GM19328 (cell line): ENCODE results near the gene GRM8.

Source experiments
- ATAC-seq: cut with Tn5 transposase; IDR thresholded peaks from one replicate; pipeline ENCODE4 v1.9.1; 2021; ENCODE audit warnings: mild to moderate bottlenecking, moderate library complexity; ENCODE audit not compliant: unreplicated experiment

Gene GRM8

DNA sequence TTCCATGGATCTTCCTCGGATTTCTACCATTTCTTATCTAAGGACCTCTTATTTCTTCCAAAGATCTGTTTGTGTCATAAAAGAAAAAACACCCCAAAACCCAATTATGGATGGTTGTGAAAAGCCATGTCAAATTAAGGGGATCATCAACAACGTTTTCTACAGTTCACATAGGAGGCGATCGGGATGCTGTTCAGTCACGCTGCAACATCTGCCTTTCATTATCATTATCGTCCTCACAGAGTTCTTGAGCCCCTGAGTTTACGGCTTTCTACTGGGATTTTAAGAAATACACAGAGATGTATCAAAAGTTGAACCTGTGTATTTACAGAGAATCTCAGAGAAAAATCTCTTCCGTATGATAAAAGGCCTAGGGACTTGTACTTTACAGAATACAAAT is 101.4 kb downstream of the GRM8 start:
- ATAC-seq: no peak

DNA sequence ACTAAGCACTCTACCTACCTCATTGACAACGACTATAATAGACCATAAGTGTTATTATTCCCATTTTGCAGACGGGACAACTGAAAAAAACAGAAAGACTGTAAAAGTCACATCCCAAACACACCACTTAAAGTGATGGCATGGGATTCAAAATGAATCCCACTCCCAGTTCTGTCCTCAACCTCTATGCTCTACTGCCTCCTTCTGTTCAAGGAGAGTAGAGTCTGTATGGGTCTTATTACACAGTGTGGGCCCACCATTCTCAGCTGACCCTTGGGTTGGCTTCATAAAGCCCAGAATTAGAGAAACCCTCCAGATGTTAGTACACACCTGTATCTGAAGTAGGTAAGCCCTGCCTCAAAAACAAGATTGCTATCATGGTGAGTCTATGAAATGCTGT is 102.2 kb downstream of the GRM8 start:
- no peak for ATAC-seq

DNA sequence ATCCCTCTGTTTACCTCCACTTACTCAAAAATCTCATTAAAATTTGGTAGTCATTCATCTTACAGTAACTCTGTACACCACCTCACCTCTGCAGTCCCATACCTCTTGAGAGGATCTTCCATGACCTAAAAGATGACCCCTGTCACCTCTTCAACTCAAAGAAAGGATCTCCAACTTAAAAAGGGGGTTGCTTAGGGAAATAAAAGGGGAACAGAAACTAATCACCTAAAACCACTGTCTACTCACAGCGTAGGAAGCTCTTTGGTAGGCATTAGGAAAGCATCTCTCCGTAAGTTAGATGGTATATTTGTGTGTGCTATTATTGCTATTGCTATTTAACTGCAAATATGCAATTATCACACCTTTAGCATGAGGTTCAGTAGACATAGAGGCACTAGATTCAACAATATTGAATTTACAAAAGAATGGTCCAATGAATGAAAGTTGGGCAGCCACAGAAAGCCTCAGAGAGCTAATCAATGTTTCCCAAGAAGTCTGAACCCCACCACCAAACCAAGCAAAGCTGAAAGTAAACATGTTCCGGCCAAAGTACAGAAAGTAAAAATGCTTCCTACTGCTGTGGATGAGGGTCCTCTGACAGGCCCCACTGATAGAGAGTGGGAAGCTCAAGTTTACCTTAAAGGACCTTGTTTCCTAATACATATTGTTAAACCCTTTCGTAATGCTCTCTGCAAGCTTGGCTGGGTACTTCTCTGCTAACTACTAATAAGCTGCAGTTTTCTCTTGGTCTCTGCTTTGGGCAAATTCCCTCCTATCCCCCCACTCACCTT is 105.8 kb downstream of the GRM8 start:
- ATAC-seq: no peak

DNA sequence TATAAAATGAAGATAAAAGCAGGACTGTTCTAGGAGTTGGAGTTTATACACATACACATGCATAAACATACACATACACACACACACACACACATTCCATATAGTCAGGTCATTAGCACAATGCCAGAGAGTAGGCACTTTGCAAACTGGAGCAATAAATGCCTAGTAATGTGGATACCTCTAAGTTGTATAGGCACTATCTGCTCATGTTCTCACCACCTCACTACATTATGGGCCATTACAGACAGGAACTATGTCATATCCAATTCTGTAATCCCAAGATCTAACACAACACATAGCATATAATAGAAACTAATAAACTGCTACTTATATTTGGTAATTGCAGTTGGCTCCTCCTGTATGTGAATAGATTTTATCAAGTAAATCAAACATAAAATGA is 115.6 kb downstream of the GRM8 start:
- ATAC-seq: no peak

DNA sequence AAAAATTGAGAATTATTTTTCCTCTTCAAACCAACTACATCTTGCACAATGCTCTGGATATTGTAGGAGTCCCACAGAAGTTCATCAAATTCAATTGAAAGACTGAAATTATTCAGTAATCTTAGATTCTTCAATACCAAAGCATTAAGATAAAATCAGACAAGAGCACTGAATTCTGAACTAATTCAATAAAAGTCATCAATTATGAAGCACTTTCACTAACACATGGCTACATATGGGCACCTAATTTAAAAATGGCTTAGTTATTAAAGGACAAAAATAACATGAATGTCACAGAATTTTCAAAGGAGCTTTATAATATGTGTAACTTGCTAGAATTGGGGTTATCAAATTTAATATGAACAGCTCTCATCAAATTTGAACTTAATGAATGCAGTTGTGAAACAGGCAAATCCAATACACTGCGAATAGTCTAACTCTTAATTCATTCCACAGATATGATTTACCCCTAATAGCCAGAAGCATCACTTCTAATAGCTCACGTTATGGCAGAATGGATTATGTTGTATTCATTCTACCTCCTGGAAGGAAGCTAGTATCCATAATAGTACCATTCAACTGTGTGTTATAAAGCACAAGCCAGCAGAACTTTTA is 116.8 kb downstream of the GRM8 start:
- ATAC-seq: no peak

DNA sequence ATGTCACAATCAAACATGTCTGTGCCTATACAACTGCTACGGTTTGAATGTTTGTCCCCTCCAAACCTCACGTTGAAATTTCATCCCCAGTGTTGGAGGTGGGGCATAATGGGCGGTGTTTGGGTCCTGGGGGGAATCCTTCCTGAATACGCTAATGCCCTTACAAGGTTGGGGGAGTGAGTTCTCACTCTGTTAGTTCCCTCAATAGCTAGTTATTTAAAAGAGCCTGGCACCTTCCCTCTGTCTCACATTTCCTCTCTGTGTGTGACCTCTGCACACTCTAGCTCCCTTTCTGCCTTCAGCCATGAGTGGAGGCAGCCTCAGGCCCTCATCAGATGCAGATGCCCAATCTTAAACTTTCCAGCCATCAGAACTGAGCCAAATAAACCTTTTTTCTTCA is 129.5 kb downstream of the GRM8 start:
- ATAC-seq: no peak

DNA sequence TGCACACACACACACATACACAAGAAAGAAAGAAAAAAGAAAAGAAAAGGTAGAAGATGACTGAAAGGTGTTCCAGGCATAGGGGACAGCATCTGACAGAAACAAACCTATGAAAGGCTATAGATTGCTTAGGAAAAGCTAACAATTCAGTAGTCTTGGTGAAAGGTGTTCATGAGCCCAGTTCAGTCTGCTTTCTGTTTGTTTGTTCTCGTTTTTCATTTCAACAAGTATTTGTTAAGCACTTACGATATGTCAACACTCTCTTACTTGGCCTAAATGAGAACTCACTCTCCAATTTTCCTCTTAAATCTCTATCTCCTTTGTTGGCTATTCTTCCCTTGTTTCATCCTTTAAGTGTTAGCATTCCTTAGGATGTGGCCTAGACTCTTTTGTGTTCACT is 133.2 kb downstream of the GRM8 start:
- no peak for ATAC-seq

DNA sequence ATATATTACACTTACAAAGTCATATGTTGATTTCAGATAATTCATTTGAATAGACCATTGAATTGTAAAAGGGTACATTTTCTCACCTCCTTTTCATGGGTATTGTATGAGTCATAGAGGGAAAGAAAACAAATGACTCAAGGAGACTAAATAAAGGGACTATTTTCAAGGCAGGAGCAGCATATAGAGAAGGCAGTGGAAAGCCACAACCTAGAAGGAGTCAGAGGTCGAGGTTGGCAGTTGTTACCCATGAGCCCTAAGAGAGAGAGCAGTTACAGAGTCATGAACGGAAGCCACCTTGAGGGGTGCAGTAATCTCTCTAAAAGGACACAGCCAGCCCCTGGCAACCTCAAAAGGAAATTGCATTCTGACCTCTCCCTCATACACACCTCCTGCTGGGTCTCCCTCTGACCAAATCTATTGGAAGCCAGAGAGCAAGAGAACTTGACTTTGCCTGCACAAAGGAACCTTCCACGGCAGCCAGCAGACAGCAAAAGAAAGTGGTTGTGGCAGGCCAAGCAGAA is 137.9 kb downstream of the GRM8 start:
- ATAC-seq: no peak

DNA sequence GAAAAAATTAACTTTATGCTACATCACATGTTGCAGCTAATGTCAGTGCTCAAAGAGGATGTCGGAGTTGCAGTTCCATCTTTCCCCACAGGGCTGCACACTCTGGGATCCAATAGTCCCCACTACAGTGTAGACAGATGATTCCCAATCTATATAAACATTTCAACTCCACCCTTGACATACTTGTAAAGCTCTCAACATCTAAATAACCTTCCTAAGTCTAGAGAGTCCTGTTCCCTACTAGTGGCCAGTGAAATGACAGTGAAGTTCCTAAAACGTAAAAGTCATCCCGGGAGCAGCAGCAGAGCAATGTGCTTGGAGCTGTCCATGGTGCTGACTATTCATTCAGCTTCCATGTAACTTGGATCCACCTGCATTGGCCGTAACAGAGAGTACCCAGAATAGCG is 145.1 kb downstream of the GRM8 start:
- ATAC-seq: peak; percentile 92

DNA sequence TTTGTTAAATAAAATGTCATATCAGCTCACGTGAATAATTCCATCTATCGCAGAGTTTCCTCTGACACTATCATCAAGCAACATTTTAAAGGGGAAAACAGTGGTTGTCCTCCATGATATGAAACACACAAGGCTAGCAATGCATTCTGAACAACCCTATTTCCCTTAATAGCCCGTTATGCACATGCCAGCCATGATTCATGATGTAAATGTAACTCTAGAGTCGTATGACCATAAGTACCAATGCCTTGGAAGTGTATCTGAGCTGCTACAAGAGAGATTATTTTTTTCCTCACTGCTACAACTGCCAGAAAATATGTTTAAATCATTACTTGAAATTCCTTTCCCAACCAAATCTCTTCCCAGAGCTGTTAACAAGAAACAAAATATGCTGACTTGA is 159.4 kb downstream of the GRM8 start:
- ATAC-seq: no peak

DNA sequence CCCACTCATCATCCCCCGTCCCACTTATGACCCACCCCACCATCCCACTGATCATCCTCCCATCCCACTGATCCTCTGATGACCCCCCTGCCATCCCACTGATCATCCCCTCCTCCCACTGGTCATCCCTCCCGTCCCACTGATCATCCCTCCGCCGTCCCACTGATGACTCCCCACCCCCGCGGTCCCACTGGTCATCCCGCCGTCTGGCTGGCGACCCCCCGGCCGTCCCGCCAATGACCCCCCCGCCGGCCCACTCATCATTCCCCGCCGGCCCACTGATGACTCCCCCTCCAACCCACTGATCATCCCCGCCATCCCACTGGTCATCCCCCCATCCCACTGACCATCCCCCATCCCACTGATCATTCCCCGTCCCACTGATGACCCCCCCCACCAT is 161.1 kb downstream of the GRM8 start:
- ATAC-seq: no peak

DNA sequence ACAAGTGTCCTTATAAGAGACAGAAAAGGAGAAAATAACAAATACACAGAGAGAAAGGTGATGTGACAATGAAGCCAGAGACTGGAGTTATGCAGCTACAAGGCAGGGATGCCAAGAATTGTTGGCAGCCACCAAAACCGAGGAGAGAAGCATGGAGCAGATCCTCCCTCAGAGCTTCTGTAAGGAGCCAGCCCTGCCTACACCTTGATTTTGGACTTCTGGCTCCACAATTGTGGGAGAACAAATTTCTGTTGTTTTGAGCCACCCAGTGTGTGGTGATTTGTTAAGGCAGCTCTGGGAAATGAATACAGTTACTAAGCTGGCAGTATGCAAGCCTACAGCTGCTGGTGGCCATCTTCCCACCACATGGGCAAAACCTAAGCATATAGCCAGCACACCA is 163.6 kb downstream of the GRM8 start:
- ATAC-seq: no peak

DNA sequence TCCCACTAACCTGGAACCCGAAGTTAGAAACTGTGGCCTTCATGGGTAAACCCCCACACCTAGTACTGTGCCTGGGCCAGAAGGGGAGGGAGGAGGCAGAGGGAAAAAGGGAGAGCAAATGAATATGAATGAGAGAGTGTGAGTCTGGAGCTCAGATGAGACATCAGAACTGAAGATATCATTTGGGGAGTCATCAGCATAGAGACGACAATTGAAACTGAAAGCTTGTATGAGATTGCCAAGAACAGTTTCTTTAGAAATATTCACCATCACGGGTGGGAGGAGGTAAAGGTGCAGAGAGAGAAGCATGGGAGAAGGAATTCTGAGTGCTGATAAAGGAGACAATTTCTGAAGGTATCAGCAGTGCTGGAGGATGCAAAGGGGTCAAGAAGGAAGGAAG is 171.2 kb downstream of the GRM8 start:
- no peak for ATAC-seq

DNA sequence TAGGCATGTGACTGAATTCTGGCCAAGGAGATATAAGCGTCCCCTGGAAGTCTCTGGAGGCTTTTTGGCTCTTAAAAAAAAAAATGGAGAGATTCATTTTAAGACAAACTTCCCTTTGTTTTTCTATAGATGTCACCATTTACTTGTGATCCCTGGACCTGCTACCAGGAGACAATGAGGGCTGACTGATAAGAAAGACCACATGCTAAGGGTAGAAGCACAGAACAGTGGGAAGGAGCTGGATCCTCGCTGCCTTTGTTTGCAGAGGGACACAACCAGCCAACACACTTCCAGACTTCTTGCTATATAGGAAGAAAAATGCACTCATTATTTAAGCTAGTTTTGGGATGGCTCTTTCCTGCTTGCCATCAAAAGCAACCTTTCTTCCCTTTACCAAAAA is 172.2 kb downstream of the GRM8 start:
- ATAC-seq: no peak

DNA sequence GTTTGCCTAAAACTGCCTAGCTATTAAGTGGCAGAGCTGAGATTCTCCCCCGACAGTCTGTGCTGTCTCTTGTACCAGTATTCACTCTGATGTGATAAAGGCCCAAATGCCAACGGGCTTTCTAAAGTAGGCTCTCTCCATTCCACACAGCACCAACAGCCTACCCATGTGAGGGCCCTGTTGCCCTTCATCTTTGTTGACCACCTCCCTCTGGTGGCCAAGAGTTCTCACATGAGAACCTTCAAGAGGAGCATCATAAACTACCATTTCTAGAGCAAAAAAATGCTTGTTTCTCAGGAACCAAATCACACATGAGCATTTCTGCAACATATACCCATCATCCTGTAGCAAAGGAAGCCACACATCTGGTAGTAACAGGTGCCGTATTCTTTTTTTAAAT is 185.8 kb downstream of the GRM8 start:
- ATAC-seq: no peak

DNA sequence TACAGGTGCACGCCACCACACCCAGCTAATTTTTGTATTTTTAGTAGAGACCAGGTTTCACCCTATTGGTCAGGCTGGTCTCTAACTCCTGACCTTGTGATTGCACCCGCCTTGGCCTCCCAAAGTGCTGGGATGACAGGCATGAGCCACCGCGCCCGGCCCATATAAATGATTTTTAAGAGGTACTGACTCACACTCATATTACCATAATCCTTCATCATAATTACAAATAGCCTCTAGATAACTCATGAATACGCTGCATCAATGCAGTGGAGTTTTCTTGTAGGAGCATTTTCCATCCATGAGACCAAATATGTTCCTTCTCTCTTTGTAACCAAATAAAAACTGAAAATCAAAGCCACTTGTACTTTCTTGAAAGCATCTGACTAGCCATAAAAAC is 193.3 kb downstream of the GRM8 start:
- no peak for ATAC-seq

DNA sequence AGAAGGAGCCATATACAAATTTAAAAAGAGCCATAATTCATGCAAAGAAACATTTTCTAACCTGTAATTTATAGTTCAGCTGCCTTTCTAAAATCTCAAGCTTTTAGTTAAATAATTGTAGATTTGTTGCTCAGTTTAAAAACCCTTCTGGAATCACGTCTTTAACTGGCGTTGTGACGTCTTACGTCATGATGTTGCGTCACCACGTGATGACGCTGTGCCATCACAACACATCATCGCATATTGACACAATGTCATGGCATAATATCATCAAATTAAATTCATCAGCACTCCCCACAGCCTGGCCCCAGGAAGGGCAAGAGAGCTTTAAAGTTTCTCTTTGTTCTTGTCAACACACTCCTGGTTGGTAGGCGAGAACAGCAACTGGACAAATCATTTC is 194.8 kb downstream of the GRM8 start:
- ATAC-seq: no peak

DNA sequence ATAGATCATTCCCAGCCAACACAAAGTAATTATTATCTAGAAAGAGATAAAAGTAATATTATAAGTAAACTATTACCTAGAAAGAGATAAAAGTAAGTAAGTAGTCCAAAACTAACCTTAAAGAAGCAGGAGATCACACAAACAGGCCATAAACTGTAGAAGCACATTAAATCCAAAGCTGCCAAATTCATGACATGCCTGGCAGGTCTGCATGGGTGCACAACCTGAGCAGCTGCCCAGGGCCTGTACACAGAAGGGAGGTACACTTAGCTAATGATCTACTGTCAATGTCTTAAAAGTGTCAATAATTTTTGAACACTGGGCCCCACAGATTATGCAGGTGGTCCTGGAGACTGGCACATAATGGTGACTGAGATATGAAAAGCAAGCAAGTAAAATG is 196.5 kb downstream of the GRM8 start:
- ATAC-seq: no peak

DNA sequence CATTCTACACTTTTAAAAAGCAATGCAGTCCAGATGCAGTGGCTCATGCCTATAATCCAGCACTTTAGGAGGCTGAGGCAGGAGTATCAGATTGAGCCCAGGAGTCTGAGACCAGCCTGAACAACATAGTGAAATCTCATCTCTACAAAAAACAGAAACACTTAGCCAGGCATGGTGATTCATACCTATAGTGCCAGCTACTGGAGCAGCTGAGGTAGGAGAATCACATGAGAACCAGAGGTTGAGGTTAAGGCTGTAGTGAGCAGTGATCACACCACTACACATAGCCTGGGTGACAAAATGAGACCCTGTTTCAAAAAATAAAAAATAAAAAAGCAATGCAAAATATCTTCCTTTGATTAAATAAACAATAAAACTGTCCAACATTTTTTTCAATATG is 205.2 kb downstream of the GRM8 start:
- ATAC-seq: no peak

DNA sequence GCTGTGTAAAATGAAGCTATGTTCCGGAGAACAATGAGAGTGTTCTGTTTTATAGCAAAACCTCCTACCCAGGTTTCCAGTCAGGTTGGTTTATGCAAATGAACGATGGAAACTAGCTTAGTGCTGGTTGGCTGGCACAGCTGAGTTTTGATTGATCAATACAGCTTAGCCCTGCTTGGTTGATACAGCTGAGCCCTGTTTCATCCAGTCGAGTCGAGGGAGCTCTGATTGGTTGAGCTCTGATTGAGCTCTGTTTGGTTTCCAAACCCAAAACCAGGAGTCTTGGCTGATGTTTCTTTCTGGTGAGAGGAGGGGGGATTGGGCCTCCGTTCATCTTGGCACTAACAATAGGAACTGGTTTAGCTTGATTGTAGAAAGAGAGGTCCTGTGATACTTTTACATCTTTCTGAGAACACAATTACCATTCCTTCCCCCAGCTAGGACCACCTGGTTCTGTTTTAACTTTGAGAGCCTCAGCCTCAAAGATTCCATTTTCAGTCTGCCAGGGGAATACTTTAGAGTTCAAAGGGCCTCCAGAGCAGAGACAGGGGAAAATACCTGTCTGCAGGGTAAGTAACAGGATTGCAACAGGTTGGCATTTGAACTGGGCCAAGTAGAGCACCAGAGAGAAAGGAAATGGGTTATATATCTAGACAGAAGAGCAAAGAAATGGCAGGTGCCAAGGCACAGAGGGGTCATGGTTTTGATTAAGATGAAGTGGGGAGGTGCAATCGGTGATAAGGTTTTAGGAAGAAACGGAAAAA is 210.9 kb downstream of the GRM8 start:
- no peak for ATAC-seq

DNA sequence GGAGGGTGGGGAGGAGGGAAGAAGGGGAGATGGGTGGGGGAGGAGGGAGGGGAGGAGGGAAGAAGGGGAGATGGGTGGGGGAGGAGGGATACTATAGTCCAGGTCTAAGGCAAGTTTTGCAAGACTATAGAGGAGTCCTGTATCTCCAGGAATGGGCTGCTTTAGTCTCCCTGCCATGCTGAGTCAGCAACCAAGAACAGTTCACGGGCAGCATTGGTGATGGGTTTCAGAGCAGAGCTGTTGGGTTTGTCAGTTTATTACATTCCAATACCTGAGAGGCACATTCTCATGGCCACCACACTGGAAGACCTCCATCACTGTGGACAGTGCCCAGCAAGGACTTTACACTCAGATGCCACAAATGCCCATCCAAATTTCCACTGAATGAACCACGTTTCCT is 212.7 kb downstream of the GRM8 start:
- no peak for ATAC-seq

DNA sequence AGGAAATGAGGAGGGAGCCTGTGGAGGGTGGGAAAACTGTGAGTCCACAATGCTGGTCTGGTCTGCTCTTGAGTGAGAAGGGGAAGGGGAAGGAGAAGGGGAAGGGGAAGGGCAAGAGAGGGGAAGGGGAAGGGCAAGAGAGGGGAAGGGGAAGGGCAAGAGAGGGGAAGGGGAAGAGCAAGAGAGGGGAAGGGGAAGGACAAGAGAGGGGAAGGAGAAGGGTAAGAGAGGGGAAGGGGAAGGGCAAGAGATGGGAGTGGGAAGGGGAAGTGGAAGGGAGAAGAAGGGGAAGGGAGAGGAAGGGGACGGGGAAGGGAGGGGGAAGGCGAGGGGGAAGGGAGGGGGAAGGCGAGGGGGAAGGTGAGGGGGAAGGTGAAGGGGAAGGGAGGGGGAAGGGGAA is 213.2 kb downstream of the GRM8 start:
- no peak for ATAC-seq
